ENCODE measurements around the gene BRD3OS.

GRCh38 chr9:134063088-134063570, 37.8 kb downstream of the BRD3OS start:
- TF ChIP-seq CTCF (IDR thresholded peaks at IDR 0.05; ENCODE audit: borderline replicate concordance, extremely low read depth, low read length, poor library complexity, severe bottlenecking) (no peak), EZH2 (IDR thresholded peaks at IDR 0.05; ENCODE audit: borderline replicate concordance, low read depth, low read length, severe bottlenecking) (no peak)
